HK-2 (cell line): Measurements from ENCODE around the gene FAS.
"Not testable (repeated sequence)": the region's sequence is repeated elsewhere in the genome, so short reads cannot be mapped to it uniquely, and the experiment has no call there.

Experiments used
- DNase-seq: peaks from one replicate; pipeline ENCODE4 v3.0.0-alpha.2; 2018; ENCODE audit not compliant: unreplicated experiment

Gene FAS

GRCh38 chr10:88992921-88993524 lies 2.4 kb downstream of the FAS start:
- no peak for DNase-seq

- DNase-seq: no peak
Measured at GRCh38 chr10:88994019-88994418, 3.4 kb downstream of the FAS start.

GRCh38 chr10:88995156-88995876 lies 4.7 kb downstream of the FAS start:
- DNase-seq: no peak

GRCh38 chr10:88996927-88997326 lies 6.3 kb downstream of the FAS start:
- no peak for DNase-seq

- no peak for DNase-seq
Measured at GRCh38 chr10:88999625-89000024, 9.0 kb downstream of the FAS start.

- no peak for DNase-seq
Measured at GRCh38 chr10:89001024-89001728, 10.6 kb downstream of the FAS start.

- no peak for DNase-seq
Measured at GRCh38 chr10:89001729-89002072, 11.1 kb downstream of the FAS start.

- no peak for DNase-seq
Measured at GRCh38 chr10:89002226-89002978, 11.8 kb downstream of the FAS start.

GRCh38 chr10:89003344-89003743 lies 12.7 kb downstream of the FAS start:
- DNase-seq: no peak

- DNase-seq: no peak
Measured at GRCh38 chr10:89007129-89007893, 16.7 kb downstream of the FAS start.

GRCh38 chr10:89018700-89019346 lies 28.2 kb downstream of the FAS start:
- not testable (repeated sequence) for DNase-seq

- DNase-seq: no peak
Measured at GRCh38 chr10:89019569-89020327, 29.1 kb downstream of the FAS start.

- DNase-seq: not testable (repeated sequence)
Measured at GRCh38 chr10:89021526-89021925, 30.9 kb downstream of the FAS start.

GRCh38 chr10:89022734-89023133 lies 32.1 kb downstream of the FAS start:
- no peak for DNase-seq

- DNase-seq: no peak
Measured at GRCh38 chr10:89025453-89025852, 34.9 kb downstream of the FAS start.

GRCh38 chr10:89029181-89029580 lies 38.6 kb downstream of the FAS start:
- DNase-seq: no peak

GRCh38 chr10:89029785-89030437 lies 39.3 kb downstream of the FAS start:
- peak; percentile 66 for DNase-seq

- DNase-seq: no peak
Measured at GRCh38 chr10:89030791-89031190, 40.2 kb downstream of the FAS start.

GRCh38 chr10:89032141-89032891 lies 41.7 kb downstream of the FAS start:
- DNase-seq: peak; percentile 68
